NCI-H2171 (cell line): ENCODE measurements around the gene KIF18B.

Source experiments
- DNase-seq: peaks from one replicate; lab custom pipeline; 2025; lab: John Stamatoyannopoulos, UW

KIF18B gene

GRCh38 chr17:44875761-44876160 lies 71.8 kb downstream of the KIF18B start:
- DNase-seq = no peak
